NCI-H2171 (cell line): ENCODE results near the gene PEAR1.
A peak's percentile ranks its signal among the peaks of the same experiment; 100 is the strongest.

ENCODE experiments used
- DNase-seq: peaks from one replicate; lab custom pipeline; 2025; lab: John Stamatoyannopoulos, UW

PEAR1 gene

GRCh38 chr1:156884560-156885184, 8.8 kb upstream of the PEAR1 start:
- DNase-seq, result no peak

GRCh38 chr1:156885314-156885713, 8.2 kb upstream of the PEAR1 start:
- DNase-seq, result no peak

GRCh38 chr1:156885880-156886355, 7.6 kb upstream of the PEAR1 start:
- DNase-seq, result no peak

GRCh38 chr1:156886583-156887281, 6.8 kb upstream of the PEAR1 start:
- no peak for DNase-seq

GRCh38 chr1:156887317-156887716, 6.2 kb upstream of the PEAR1 start:
- no peak for DNase-seq

- DNase-seq, result no peak
Measured at GRCh38 chr1:156887734-156888133, 5.8 kb upstream of the PEAR1 start.

- DNase-seq, result peak; percentile 35
Measured at GRCh38 chr1:156889802-156890580, 3.5 kb upstream of the PEAR1 start.

- peak; percentile 80 for DNase-seq
Measured at GRCh38 chr1:156892190-156893047, 1.1 kb upstream of the PEAR1 start.

- DNase-seq, result no peak
Measured at GRCh38 chr1:156894001-156894400, 483 bp downstream of the PEAR1 start.

- DNase-seq, result no peak
Measured at GRCh38 chr1:156894711-156895454, 1.4 kb downstream of the PEAR1 start.

GRCh38 chr1:156895455-156895812, 1.9 kb downstream of the PEAR1 start:
- DNase-seq, result no peak

- DNase-seq, result no peak
Measured at GRCh38 chr1:156895927-156896326, 2.4 kb downstream of the PEAR1 start.

- DNase-seq, result no peak
Measured at GRCh38 chr1:156896490-156897033, 3.0 kb downstream of the PEAR1 start.

- DNase-seq, result no peak
Measured at GRCh38 chr1:156897078-156897825, 3.7 kb downstream of the PEAR1 start.

- no peak for DNase-seq
Measured at GRCh38 chr1:156898161-156898566, 4.6 kb downstream of the PEAR1 start.

GRCh38 chr1:156898971-156899664, 5.6 kb downstream of the PEAR1 start:
- DNase-seq, result no peak

- DNase-seq, result no peak
Measured at GRCh38 chr1:156899956-156900718, 6.6 kb downstream of the PEAR1 start.

- no peak for DNase-seq
Measured at GRCh38 chr1:156900896-156901589, 7.5 kb downstream of the PEAR1 start.
